Mesenchymal stem cell (in vitro differentiated cells and primary cell): ENCODE data around the gene KCTD17.

Experiments used
- DNase-seq: peaks from one replicate; pipeline ENCODE4 v3.0.0-alpha.2; 2013
- H2AFZ ChIP-seq: one replicate; pipeline ENCODE4 v1.6.1; 2013; ENCODE audit warnings: low read depth, mild to moderate bottlenecking, control low read depth, inconsistent platforms, low read length, moderate library complexity
- H2AK5ac ChIP-seq: 2 replicates; pipeline ENCODE4 v1.6.1; 2013; ENCODE audit warnings: low read length, moderate library complexity, mild to moderate bottlenecking, inconsistent platforms; ENCODE audit not compliant: severe bottlenecking
- H2BK120ac ChIP-seq: one replicate; pipeline ENCODE4 v1.6.1; 2013; ENCODE audit warnings: low read depth, mild to moderate bottlenecking, inconsistent platforms, low read length, moderate library complexity
- H2BK12ac ChIP-seq, 2 experiments: one replicate each; pipeline ENCODE4 v1.6.1; 2013; ENCODE audit warnings: inconsistent platforms in 2 of 2, low read length in 2 of 2, mild to moderate bottlenecking in 2 of 2, moderate library complexity in 2 of 2, control low read depth in 1 of 2
- H2BK15ac ChIP-seq: one replicate; pipeline ENCODE4 v1.6.1; 2013; ENCODE audit warnings: mild to moderate bottlenecking, low read depth, inconsistent platforms; ENCODE audit not compliant: poor library complexity, severe bottlenecking
- H2BK5ac ChIP-seq: 2 replicates; pipeline ENCODE4 v1.6.1; 2013; ENCODE audit warnings: low read depth, mild to moderate bottlenecking, low read length, control low read depth, inconsistent platforms; ENCODE audit not compliant: poor library complexity, severe bottlenecking
- H3K14ac ChIP-seq, 2 experiments: one replicate each; pipeline ENCODE4 v1.6.1; 2013; ENCODE audit warnings: inconsistent platforms in 2 of 2, low read length in 2 of 2, control low read depth in 1 of 2, mild to moderate bottlenecking in 1 of 2, moderate library complexity in 1 of 2
- H3K18ac ChIP-seq, 2 experiments: one replicate each; pipeline ENCODE4 v1.6.1; 2013; ENCODE audit warnings: inconsistent platforms in 2 of 2, low read length in 2 of 2, control low read depth in 1 of 2, low read depth in 1 of 2, mild to moderate bottlenecking in 1 of 2
- H3K23ac ChIP-seq, 2 experiments: one replicate each; pipeline ENCODE4 v1.6.1; 2013; ENCODE audit warnings: inconsistent platforms in 2 of 2, low read length in 2 of 2, mild to moderate bottlenecking in 2 of 2, moderate library complexity in 2 of 2, control low read depth in 1 of 2
- H3K27ac ChIP-seq: 2 replicates; pipeline ENCODE4 v1.5.1; 2013; ENCODE audit warnings: mild to moderate bottlenecking, moderate library complexity, low read length, control low read depth, inconsistent platforms; ENCODE audit not compliant: poor library complexity, severe bottlenecking
- H3K27me3 ChIP-seq, 2 experiments: 2 replicates each; pipeline versions ENCODE4 v1.6.1 to v1.7.0; 2013; ENCODE audit warnings: low read length in 2 of 2, mild to moderate bottlenecking in 2 of 2, moderate library complexity in 2 of 2, control low read depth in 1 of 2, inconsistent platforms in 1 of 2; ENCODE audit not compliant: control insufficient read depth in 1 of 2, insufficient read depth in 1 of 2
- H3K36me3 ChIP-seq, 2 experiments: 2 replicates each; pipeline versions ENCODE4 v1.6.1 to v1.7.0; 2013; ENCODE audit warnings: low read length in 2 of 2, control low read depth in 1 of 2, inconsistent platforms in 1 of 2, low read depth in 1 of 2, mild to moderate bottlenecking in 1 of 2; ENCODE audit not compliant: insufficient read depth in 2 of 2, control insufficient read depth in 1 of 2
- H3K4ac ChIP-seq, 2 experiments: one replicate each; pipeline ENCODE4 v1.6.1; 2013; ENCODE audit warnings: inconsistent platforms in 2 of 2, low read length in 2 of 2, mild to moderate bottlenecking in 2 of 2, moderate library complexity in 2 of 2, control low read depth in 1 of 2, low read depth in 1 of 2
- H3K4me1 ChIP-seq: 2 replicates; pipeline ENCODE4 v1.6.1; 2013; ENCODE audit warnings: low read depth, low read length, control low read depth; ENCODE audit not compliant: control insufficient read depth, insufficient read depth
- H3K4me2 ChIP-seq: 2 replicates; pipeline ENCODE4 v1.6.1; 2013; ENCODE audit warnings: low read length, mild to moderate bottlenecking, inconsistent platforms; ENCODE audit not compliant: poor library complexity, severe bottlenecking
- H3K4me3 ChIP-seq, 2 experiments: 2 replicates each; pipeline versions ENCODE4 v1.5.1 to v1.7.0; 2013; ENCODE audit warnings: low read length in 2 of 2, mild to moderate bottlenecking in 2 of 2, control low read depth in 1 of 2, low read depth in 1 of 2; ENCODE audit not compliant: insufficient read depth in 1 of 2
- H3K79me1 ChIP-seq: replicated peaks from 2 replicates; pipeline ENCODE4 v1.6.1; 2013; ENCODE audit warnings: mild to moderate bottlenecking, control low read depth, low read length, inconsistent platforms; ENCODE audit not compliant: poor library complexity, severe bottlenecking
- H3K9ac ChIP-seq: 2 replicates; pipeline ENCODE4 v1.7.0; 2013; ENCODE audit warnings: mild to moderate bottlenecking, low read length, moderate library complexity
- H3K9me3 ChIP-seq: 2 replicates; pipeline ENCODE4 v1.7.0; 2013; ENCODE audit warnings: mild to moderate bottlenecking, low read length; ENCODE audit not compliant: control insufficient read depth
- H4K8ac ChIP-seq: one replicate; pipeline ENCODE4 v1.6.1; 2013; ENCODE audit warnings: inconsistent platforms, mild to moderate bottlenecking, low read length, moderate library complexity
- H4K91ac ChIP-seq: one replicate; pipeline ENCODE4 v1.6.1; 2013; ENCODE audit warnings: mild to moderate bottlenecking, low read length, inconsistent platforms
- WGBS: methylation state at CpG from one replicate; pipeline ENCODE4 v1.1.7; 2013; ENCODE audit warnings: mixed read lengths; 5-methylcytosine and 5-hydroxymethylcytosine counted together

KCTD17 gene

DNA sequence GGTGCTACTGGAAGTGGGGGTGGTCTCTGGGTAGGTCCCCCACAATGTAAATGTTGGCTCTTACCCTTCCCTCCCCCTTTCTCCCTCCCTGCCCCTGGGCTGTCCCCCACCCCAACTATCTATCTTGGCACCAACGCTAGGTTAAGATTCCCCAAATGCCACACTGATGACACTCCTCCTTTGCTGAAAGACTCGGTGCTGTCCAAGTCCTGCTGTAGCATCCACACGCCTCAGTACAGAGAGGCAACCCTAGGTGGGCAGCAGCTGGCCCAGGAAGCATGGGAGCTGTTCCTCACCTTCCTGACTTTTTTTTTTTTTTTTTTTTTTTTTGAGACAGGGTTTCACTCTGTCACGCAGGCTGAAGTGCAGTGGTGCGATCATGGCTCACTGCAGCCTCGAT lies 3.4 kb upstream of the KCTD17 start:
- Histone ChIP-seq H3K4me2 (no peak overlapping the region), H3K9ac (no peak overlapping the region), H2BK5ac (no peak overlapping the region), H3K36me3 (peaks cover 0 to 4% of the 10 kb centered on the region in 2 experiments), H2AK5ac (peak overlapping the region; percentile 10), H4K8ac (no peak overlapping the region), H3K4ac (no peak overlapping the region), H3K18ac (no peak overlapping the region), H3K23ac (no peak overlapping the region), H2BK12ac (no peak overlapping the region), H2BK120ac (no peak overlapping the region), H3K79me1 (peaks cover 9% of the 10 kb centered on the region), H2BK15ac (no peak overlapping the region), H3K14ac (no peak overlapping the region), H3K9me3 (no peaks in the 10 kb centered on the region), H2AFZ (no peak overlapping the region), H3K27ac (no peak overlapping the region), H4K91ac (no peak overlapping the region), H3K27me3 (peaks cover 3 to 7% of the 10 kb centered on the region in 2 experiments), H3K4me3 (no peak overlapping the region), H3K4me1 (peaks cover 30% of the 10 kb centered on the region)
- DNase-seq: no peak
- WGBS: 60% methylated on average over 3 of the region's 6 CpGs

DNA sequence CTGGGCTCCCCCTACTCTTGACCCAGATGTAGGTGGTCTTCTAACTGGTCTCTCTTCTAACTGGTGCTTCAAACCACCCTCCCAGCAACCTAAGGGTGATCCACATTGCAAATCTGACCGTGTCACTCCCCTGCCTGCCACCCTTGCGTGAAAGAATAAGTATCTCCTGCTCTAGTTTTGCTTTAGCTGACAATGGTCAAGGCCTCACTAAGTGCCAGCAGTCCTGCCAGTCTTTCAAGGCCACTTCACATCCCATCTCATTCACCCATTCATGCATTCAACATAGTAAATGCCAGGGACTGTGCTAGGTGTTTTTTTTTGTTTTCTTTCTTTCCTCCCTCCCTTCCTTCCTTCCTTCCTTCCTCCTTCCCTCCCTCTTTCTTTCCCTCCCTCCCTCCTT lies 2.3 kb upstream of the KCTD17 start:
- DNase-seq: no peak
- H2BK15ac ChIP-seq: no peak overlapping the region
- H2AK5ac ChIP-seq: no peak overlapping the region
- no peaks in the 10 kb centered on the region for H3K9me3 ChIP-seq
- H3K9ac ChIP-seq: no peak overlapping the region
- no peak overlapping the region for H3K4ac ChIP-seq
- no peak overlapping the region for H2BK5ac ChIP-seq
- H3K4me1 ChIP-seq: peaks cover 24% of the 10 kb centered on the region
- no peak overlapping the region for H3K23ac ChIP-seq
- H3K79me1 ChIP-seq: peaks cover 14% of the 10 kb centered on the region
- H3K14ac ChIP-seq: no peak overlapping the region
- H2AFZ ChIP-seq: no peak overlapping the region
- no peaks in the 10 kb centered on the region for H3K27me3 ChIP-seq
- no peak overlapping the region for H3K4me2 ChIP-seq
- no peak overlapping the region for H4K8ac ChIP-seq
- no peak overlapping the region for H3K27ac ChIP-seq
- H2BK120ac ChIP-seq: no peak overlapping the region
- peaks cover 5 to 15% of the 10 kb centered on the region in 2 experiments for H3K36me3 ChIP-seq
- H3K18ac ChIP-seq: no peak overlapping the region
- no peak overlapping the region for H2BK12ac ChIP-seq
- H4K91ac ChIP-seq: no peak overlapping the region
- H3K4me3 ChIP-seq: no peak overlapping the region
- 65% methylated on average over 2 of the region's 2 CpGs for WGBS

DNA sequence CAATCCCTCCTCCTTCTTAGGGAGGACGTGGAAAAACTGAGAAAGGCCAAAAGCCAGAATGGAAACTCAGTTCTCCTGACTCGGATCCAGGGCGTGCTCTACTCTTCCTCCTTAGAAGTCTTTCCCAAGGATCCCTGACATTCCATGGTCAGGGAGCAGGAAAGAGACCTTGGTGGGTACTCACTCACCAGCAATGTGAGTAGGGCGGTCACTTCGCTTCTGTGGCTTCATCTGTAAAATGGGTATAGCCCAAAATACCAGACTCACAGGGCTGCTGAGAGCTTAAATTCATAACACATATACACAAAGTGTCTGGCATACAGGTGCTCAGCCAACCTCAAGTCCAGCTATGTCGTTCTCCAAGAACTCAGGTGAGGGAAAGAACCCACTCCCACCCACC lies 629 bp upstream of the KCTD17 start:
- no peak overlapping the region for H2BK12ac ChIP-seq
- H2AK5ac ChIP-seq: no peak overlapping the region
- H3K9ac ChIP-seq: no peak overlapping the region
- no peak overlapping the region for H3K18ac ChIP-seq
- H3K36me3 ChIP-seq: peaks cover 20 to 28% of the 10 kb centered on the region in 2 experiments
- no peak for DNase-seq
- no peaks in the 10 kb centered on the region for H3K9me3 ChIP-seq
- no peak overlapping the region for H2AFZ ChIP-seq
- H3K23ac ChIP-seq: no peak overlapping the region
- no peak overlapping the region for H3K4me2 ChIP-seq
- no peak overlapping the region for H3K14ac ChIP-seq
- peaks cover 14% of the 10 kb centered on the region for H3K79me1 ChIP-seq
- no peaks in the 10 kb centered on the region for H3K27me3 ChIP-seq
- no peak overlapping the region for H3K4ac ChIP-seq
- no peak overlapping the region for H4K8ac ChIP-seq
- H2BK5ac ChIP-seq: no peak overlapping the region
- no peak overlapping the region for H4K91ac ChIP-seq
- H3K27ac ChIP-seq: no peak overlapping the region
- no peak overlapping the region for H2BK120ac ChIP-seq
- H3K4me1 ChIP-seq: peaks cover 19% of the 10 kb centered on the region
- H3K4me3 ChIP-seq: no peak overlapping the region
- H2BK15ac ChIP-seq: no peak overlapping the region
- 90% methylated on average over 5 of the region's 6 CpGs for WGBS

DNA sequence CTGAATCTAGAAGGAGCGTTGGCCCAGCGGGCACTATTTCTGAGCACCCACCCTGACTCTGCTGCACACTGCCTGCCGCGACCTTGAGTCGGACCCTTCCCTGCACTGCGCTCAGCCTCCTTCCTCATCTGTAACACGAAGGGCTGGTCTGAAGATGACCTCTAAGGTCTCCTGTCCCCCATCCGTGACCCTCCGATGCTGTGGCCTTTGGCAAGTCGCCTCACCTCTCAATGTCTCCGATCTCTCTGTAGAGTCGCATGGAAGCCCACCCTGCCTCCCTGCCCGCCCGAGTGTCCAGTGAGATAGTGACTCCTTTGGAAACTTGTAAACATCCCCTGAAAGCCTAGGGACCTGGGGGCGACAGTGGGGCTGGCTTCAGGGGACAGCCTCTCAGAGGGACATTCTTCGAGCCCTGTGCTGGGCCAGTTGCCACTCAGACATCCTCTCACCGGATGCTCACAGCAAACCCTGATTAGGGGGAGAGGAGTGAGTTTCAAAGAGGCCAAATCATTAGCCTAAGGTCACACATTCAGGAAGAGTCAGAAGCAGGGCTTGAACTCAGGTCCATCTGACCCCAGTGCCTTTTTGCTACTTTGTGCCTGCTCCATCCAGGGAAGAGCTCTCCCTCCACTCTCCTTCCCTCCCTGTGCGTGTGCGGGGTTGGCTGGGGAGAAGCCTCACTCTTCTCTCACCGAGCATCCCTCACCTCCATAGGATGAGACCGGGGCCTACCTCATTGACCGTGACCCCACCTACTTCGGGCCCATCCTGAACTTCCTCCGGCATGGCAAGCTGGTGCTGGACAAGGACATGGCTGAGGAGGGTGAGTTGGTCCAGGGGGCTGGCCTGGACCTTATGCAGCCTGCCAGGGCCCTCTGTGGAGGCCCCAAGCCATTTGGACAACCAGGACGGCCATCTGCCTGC lies 1.1 kb downstream of the KCTD17 start:
- no peak overlapping the region for H2AK5ac ChIP-seq
- peaks cover 38 to 45% of the 10 kb centered on the region in 2 experiments for H3K36me3 ChIP-seq
- H3K79me1 ChIP-seq: peaks cover 14% of the 10 kb centered on the region
- no peak overlapping the region for H3K23ac ChIP-seq
- no peak overlapping the region for H3K18ac ChIP-seq
- H3K4me1 ChIP-seq: peaks cover 10% of the 10 kb centered on the region
- no peaks in the 10 kb centered on the region for H3K9me3 ChIP-seq
- H3K9ac ChIP-seq: peak overlapping the region; percentile 91
- H4K91ac ChIP-seq: peak overlapping the region; percentile 2
- H3K4me2 ChIP-seq: peak overlapping the region; percentile 74
- H3K27me3 ChIP-seq: no peaks in the 10 kb centered on the region
- no peak overlapping the region for H3K27ac ChIP-seq
- no peak overlapping the region for H4K8ac ChIP-seq
- H2AFZ ChIP-seq: no peak overlapping the region
- peak overlapping the region in 1 of 2 experiments; percentile 73 for H3K14ac ChIP-seq
- peak overlapping the region; percentile 78 to 91 for H3K4me3 ChIP-seq
- 88% methylated on average over 25 of the region's 25 CpGs for WGBS
- no peak for DNase-seq
- H2BK5ac ChIP-seq: no peak overlapping the region
- no peak overlapping the region for H3K4ac ChIP-seq
- H2BK15ac ChIP-seq: no peak overlapping the region
- peak overlapping the region in 1 of 2 experiments; percentile 21 for H2BK12ac ChIP-seq
- H2BK120ac ChIP-seq: no peak overlapping the region
